WTC11 (cell line): ENCODE data around the gene DLGAP5. TPM values are rescaled to one million over a fixed set of nuclear protein-coding genes. Genes with fewer than 3 reads are reported as not detected.

ENCODE experiments used
- ATAC-seq: fragments of 200-7000 bp; cut with Tn5 transposase; 2 replicates; pipeline ENCODE4 v1.10.0; 2021; ENCODE audit warnings: mild to moderate bottlenecking, moderate library complexity
- CTCF ChIA-PET: fragments of 300-600 bp; sonication (Branson Sonifier 250); formaldehyde crosslinking; loops from one replicate; lab custom pipeline; 2021; ENCODE audit warnings: antibody characterized with exemption; lab: Charles Lee
- POLR2A ChIA-PET: fragments of 350-600 bp; sonication (Branson Sonifier 250); formaldehyde crosslinking; loops from one replicate; lab custom pipeline; 2021; ENCODE audit warnings: antibody characterized with exemption; lab: Charles Lee
- DNase-seq: peaks from one replicate; pipeline ENCODE4 v3.0.0; 2021; ENCODE audit warnings: low spot score
- H3K27ac Mint-ChIP-seq: 2 replicates; pipeline ENCODE4 v1.8.0; 2021; ENCODE audit warnings: mixed read lengths
- H3K27me3 Mint-ChIP-seq: 2 replicates; pipeline ENCODE4 v1.8.0; 2021; ENCODE audit warnings: low read depth, mild to moderate bottlenecking, moderate library complexity, mixed read lengths
- H3K36me3 Mint-ChIP-seq: 2 replicates; pipeline ENCODE4 v1.8.0; 2021; ENCODE audit warnings: mixed read lengths
- H3K4me1 Mint-ChIP-seq: 2 replicates; pipeline ENCODE4 v1.8.0; 2022; ENCODE audit warnings: mixed read lengths
- H3K4me3 Mint-ChIP-seq: 2 replicates; pipeline ENCODE4 v1.8.0; 2021; ENCODE audit warnings: mild to moderate bottlenecking, moderate library complexity, mixed read lengths
- H3K9me3 Mint-ChIP-seq: 2 replicates; pipeline ENCODE4 v1.8.0; 2021; ENCODE audit warnings: mixed read lengths
- ATF1 ChIP-seq: sonication (generic); formaldehyde crosslinking; IDR thresholded peaks from 2 replicates; pipeline ENCODE4 v1.8.1; 2023; ENCODE audit warnings: mild to moderate bottlenecking, moderate library complexity, missing genetic modification reagents
- CBFB ChIP-seq: sonication (generic); formaldehyde crosslinking; IDR thresholded peaks from 2 replicates; pipeline ENCODE4 v1.8.1; 2022; ENCODE audit warnings: mild to moderate bottlenecking, low read depth, missing genetic modification reagents
- CREB1 ChIP-seq: sonication (generic); formaldehyde crosslinking; IDR thresholded peaks from 2 replicates; pipeline ENCODE4 v1.8.0; 2023; ENCODE audit warnings: mild to moderate bottlenecking, missing genetic modification reagents
- CREM ChIP-seq: sonication (generic); formaldehyde crosslinking; IDR thresholded peaks from 2 replicates; pipeline ENCODE4 v1.8.1; 2022; ENCODE audit warnings: mild to moderate bottlenecking, missing genetic modification reagents, moderate library complexity
- E2F5 ChIP-seq: sonication (generic); formaldehyde crosslinking; IDR thresholded peaks from 2 replicates; pipeline ENCODE4 v1.8.1; 2022; ENCODE audit warnings: mild to moderate bottlenecking, moderate library complexity, missing genetic modification reagents
- EMX1 ChIP-seq: fragments of 250-450 bp; sonication (Bioruptor Pico); IDR thresholded peaks from 2 replicates; pipeline ENCODE4 v1.8.0; 2021; ENCODE audit warnings: mild to moderate bottlenecking
- ETV6 ChIP-seq: sonication (generic); formaldehyde crosslinking; IDR thresholded peaks from 2 replicates; pipeline ENCODE4 v1.8.1; 2022; ENCODE audit warnings: mild to moderate bottlenecking, missing genetic modification reagents
- FOXJ3 ChIP-seq: sonication (generic); formaldehyde crosslinking; IDR thresholded peaks from 2 replicates; pipeline ENCODE4 v1.9.0; 2021; ENCODE audit warnings: missing genetic modification reagents, mild to moderate bottlenecking, borderline replicate concordance
- FOXK1 ChIP-seq: sonication (generic); formaldehyde crosslinking; IDR thresholded peaks from 2 replicates; pipeline ENCODE4 v1.8.0; 2022; ENCODE audit warnings: mild to moderate bottlenecking, moderate library complexity, missing genetic modification reagents
- FOXP1 ChIP-seq: sonication (generic); formaldehyde crosslinking; IDR thresholded peaks from 2 replicates; pipeline ENCODE4 v1.8.0; 2022; ENCODE audit warnings: missing genetic modification reagents, mild to moderate bottlenecking, moderate library complexity, borderline replicate concordance
- GTF2I ChIP-seq: fragments of 250-450 bp; sonication (Bioruptor Pico); conservative IDR thresholded peaks from 2 replicates; pipeline ENCODE4 v1.4.0; 2021; ENCODE audit warnings: mild to moderate bottlenecking
- HMGA2 ChIP-seq: fragments of 250-450 bp; sonication (Bioruptor Pico); IDR thresholded peaks from 2 replicates; pipeline ENCODE4 v1.4.0; 2021; ENCODE audit warnings: mild to moderate bottlenecking, moderate library complexity
- NR2C2 ChIP-seq: sonication (generic); formaldehyde crosslinking; IDR thresholded peaks from 2 replicates; pipeline ENCODE4 v1.8.0; 2022; ENCODE audit warnings: mild to moderate bottlenecking, missing genetic modification reagents
- RORB ChIP-seq: fragments of 250-450 bp; sonication (Bioruptor Pico); IDR thresholded peaks from 2 replicates; pipeline ENCODE4 v1.9.0; 2021; ENCODE audit warnings: mild to moderate bottlenecking
- SMAD3 ChIP-seq: sonication (generic); formaldehyde crosslinking; IDR thresholded peaks from 2 replicates; pipeline ENCODE4 v1.8.0; 2022; ENCODE audit warnings: missing genetic modification reagents, mild to moderate bottlenecking, borderline replicate concordance
- SOX15 ChIP-seq: fragments of 250-450 bp; sonication (Bioruptor Pico); IDR thresholded peaks from 2 replicates; pipeline ENCODE4 v1.9.0; 2021; ENCODE audit warnings: mild to moderate bottlenecking
- TCF7 ChIP-seq: sonication (generic); formaldehyde crosslinking; IDR thresholded peaks from 2 replicates; pipeline ENCODE4 v1.8.0; 2022; ENCODE audit warnings: mild to moderate bottlenecking, low read depth, missing genetic modification reagents, moderate library complexity
- TP53 ChIP-seq: sonication (generic); formaldehyde crosslinking; IDR thresholded peaks from 2 replicates; pipeline ENCODE4 v1.8.1; 2023; ENCODE audit warnings: mild to moderate bottlenecking, missing genetic modification reagents
- ZNF121 ChIP-seq: sonication (generic); formaldehyde crosslinking; IDR thresholded peaks from 2 replicates; pipeline ENCODE4 v1.8.0; 2023; ENCODE audit warnings: missing genetic modification reagents
- ZNF232 ChIP-seq: sonication (generic); formaldehyde crosslinking; IDR thresholded peaks from 2 replicates; pipeline ENCODE4 v1.8.0; 2022; ENCODE audit warnings: mild to moderate bottlenecking, missing genetic modification reagents
- ZNF396 ChIP-seq: fragments of 250-450 bp; sonication (Bioruptor Pico); IDR thresholded peaks from 2 replicates; pipeline ENCODE4 v1.8.0; 2021; ENCODE audit warnings: mild to moderate bottlenecking, moderate library complexity, borderline replicate concordance
- ZNF425 ChIP-seq: fragments of 250-450 bp; sonication (Bioruptor Pico); conservative IDR thresholded peaks from 2 replicates; pipeline ENCODE4 v1.9.0; 2021; ENCODE audit warnings: mild to moderate bottlenecking
- ZNF512 ChIP-seq: sonication (generic); formaldehyde crosslinking; IDR thresholded peaks from 2 replicates; pipeline ENCODE4 v1.8.1; 2022; ENCODE audit warnings: missing genetic modification reagents, borderline replicate concordance
- total RNA-seq: library from RNA; stranded (reverse); gene quantifications from 3 replicates; pipeline ENCODE4 v1.2.3, GENCODE V29; 2021
- TF ChIP-seq, protein P1 (sequence below): sonication (generic); formaldehyde crosslinking; IDR thresholded peaks from 2 replicates; pipeline ENCODE4 v1.8.0; 2022; ENCODE audit warnings: missing genetic modification reagents
- TF ChIP-seq, protein P2 (sequence below): sonication (generic); formaldehyde crosslinking; IDR thresholded peaks from 2 replicates; pipeline ENCODE4 v1.8.1; 2023; ENCODE audit warnings: mild to moderate bottlenecking, missing genetic modification reagents, moderate library complexity
- TF ChIP-seq, protein P3 (sequence below): sonication (generic); formaldehyde crosslinking; IDR thresholded peaks from 2 replicates; pipeline ENCODE4 v1.8.0; 2022; ENCODE audit warnings: mild to moderate bottlenecking, missing genetic modification reagents

Gene DLGAP5
- total RNA-seq, 1 experiment from 2014 or later, result 141 TPM

- Mint-ChIP-seq H3K9me3 (peaks cover 24% of the 10 kb centered on the region), H3K27ac (no peak overlapping the region), H3K4me1 (no peaks in the 10 kb centered on the region), H3K4me3 (no peak overlapping the region), H3K27me3 (no peaks in the 10 kb centered on the region), H3K36me3 (no peaks in the 10 kb centered on the region)
- ATAC-seq, result no peak
- ChIA-PET CTCF (interaction anchor here (0.5 kb wide), 1 partner anchor 730 kb away, joined by 3 read pairs; no protein-coding TSS in a partner anchor), POLR2A (no interaction called here)
- TF ChIP-seq ZNF232 (no peak), E2F5 (CRISPR knock-in tag) (no peak), SOX15 (CRISPR knock-in tag) (no peak), CBFB (CRISPR knock-in tag) (no peak), FOXK1 (CRISPR knock-in tag) (no peak), GTF2I (no peak), TCF7 (CRISPR knock-in tag) (no peak), ZNF512 (no peak), FOXP1 (CRISPR knock-in tag) (no peak), CREM (CRISPR knock-in tag) (no peak)
- TF ChIP-seq, protein P1, sequence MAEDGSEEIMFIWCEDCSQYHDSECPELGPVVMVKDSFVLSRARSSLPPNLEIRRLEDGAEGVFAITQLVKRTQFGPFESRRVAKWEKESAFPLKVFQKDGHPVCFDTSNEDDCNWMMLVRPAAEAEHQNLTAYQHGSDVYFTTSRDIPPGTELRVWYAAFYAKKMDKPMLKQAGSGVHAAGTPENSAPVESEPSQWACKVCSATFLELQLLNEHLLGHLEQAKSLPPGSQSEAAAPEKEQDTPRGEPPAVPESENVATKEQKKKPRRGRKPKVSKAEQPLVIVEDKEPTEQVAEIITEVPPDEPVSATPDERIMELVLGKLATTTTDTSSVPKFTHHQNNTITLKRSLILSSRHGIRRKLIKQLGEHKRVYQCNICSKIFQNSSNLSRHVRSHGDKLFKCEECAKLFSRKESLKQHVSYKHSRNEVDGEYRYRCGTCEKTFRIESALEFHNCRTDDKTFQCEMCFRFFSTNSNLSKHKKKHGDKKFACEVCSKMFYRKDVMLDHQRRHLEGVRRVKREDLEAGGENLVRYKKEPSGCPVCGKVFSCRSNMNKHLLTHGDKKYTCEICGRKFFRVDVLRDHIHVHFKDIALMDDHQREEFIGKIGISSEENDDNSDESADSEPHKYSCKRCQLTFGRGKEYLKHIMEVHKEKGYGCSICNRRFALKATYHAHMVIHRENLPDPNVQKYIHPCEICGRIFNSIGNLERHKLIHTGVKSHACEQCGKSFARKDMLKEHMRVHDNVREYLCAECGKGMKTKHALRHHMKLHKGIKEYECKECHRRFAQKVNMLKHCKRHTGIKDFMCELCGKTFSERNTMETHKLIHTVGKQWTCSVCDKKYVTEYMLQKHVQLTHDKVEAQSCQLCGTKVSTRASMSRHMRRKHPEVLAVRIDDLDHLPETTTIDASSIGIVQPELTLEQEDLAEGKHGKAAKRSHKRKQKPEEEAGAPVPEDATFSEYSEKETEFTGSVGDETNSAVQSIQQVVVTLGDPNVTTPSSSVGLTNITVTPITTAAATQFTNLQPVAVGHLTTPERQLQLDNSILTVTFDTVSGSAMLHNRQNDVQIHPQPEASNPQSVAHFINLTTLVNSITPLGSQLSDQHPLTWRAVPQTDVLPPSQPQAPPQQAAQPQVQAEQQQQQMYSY (CRISPR knock-in tag), result no peak
- DNase-seq, result no peak
These were observed 32.0 kb upstream of the DLGAP5 start for GRCh38 chr14:55223364-55223763.

- H3K4me1 Mint-ChIP-seq, result no peaks in the 10 kb centered on the region
- H3K9me3 Mint-ChIP-seq, result peaks cover 13% of the 10 kb centered on the region
- no peak overlapping the region for H3K4me3 Mint-ChIP-seq
- no peak overlapping the region for H3K27ac Mint-ChIP-seq
- H3K27me3 Mint-ChIP-seq, result no peaks in the 10 kb centered on the region
- no peak for ATAC-seq
- CTCF ChIA-PET, result no interaction called here
- POLR2A ChIA-PET, result no interaction called here
- H3K36me3 Mint-ChIP-seq, result no peaks in the 10 kb centered on the region
- no peak for DNase-seq
- TF ChIP-seq ATF1 (CRISPR knock-in tag), result no peak
- TF ChIP-seq NR2C2 (CRISPR knock-in tag), result no peak
- no peak for TF ChIP-seq ZNF396 (CRISPR knock-in tag)
- TF ChIP-seq TP53 (CRISPR knock-in tag), result no peak
- no peak for TF ChIP-seq ZNF512
- TF ChIP-seq, protein P2, sequence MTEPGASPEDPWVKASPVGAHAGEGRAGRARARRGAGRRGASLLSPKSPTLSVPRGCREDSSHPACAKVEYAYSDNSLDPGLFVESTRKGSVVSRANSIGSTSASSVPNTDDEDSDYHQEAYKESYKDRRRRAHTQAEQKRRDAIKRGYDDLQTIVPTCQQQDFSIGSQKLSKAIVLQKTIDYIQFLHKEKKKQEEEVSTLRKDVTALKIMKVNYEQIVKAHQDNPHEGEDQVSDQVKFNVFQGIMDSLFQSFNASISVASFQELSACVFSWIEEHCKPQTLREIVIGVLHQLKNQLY (CRISPR knock-in tag), result no peak
- TF ChIP-seq SMAD3 (CRISPR knock-in tag), result no peak
- TF ChIP-seq HMGA2, result no peak
- no peak for TF ChIP-seq EMX1 (CRISPR knock-in tag)
- no peak for TF ChIP-seq RORB
- no peak for TF ChIP-seq CREB1 (CRISPR knock-in tag)
- TF ChIP-seq ZNF121 (CRISPR knock-in tag), result no peak
- no peak for TF ChIP-seq FOXJ3 (CRISPR knock-in tag)
- TF ChIP-seq, protein P3, sequence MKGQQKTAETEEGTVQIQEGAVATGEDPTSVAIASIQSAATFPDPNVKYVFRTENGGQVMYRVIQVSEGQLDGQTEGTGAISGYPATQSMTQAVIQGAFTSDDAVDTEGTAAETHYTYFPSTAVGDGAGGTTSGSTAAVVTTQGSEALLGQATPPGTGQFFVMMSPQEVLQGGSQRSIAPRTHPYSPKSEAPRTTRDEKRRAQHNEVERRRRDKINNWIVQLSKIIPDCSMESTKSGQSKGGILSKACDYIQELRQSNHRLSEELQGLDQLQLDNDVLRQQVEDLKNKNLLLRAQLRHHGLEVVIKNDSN (CRISPR knock-in tag), result no peak
- no peak for TF ChIP-seq ETV6
- TF ChIP-seq ZNF425, result no peak
These were observed 30.6 kb upstream of the DLGAP5 start for GRCh38 chr14:55221968-55222367.
